HEK293T (cell line): ENCODE measurements around the gene PLAC8L1.
"Not testable (repeated sequence)": the region's sequence is repeated elsewhere in the genome, so short reads cannot be mapped to it uniquely, and the experiment has no call there.

Source experiments
- CTCF ChIA-PET: fragments of 350-600 bp; formaldehyde crosslinking; extraction: SDS; loops from one replicate; lab custom pipeline; 2021; ENCODE audit warnings: antibody characterized with exemption, inconsistent platforms; lab: Yijun Ruan, JAX
- POLR2A ChIA-PET: fragments of 350-600 bp; formaldehyde crosslinking; extraction: SDS; loops from one replicate; lab custom pipeline; 2020; ENCODE audit warnings: antibody characterized with exemption, inconsistent platforms; lab: Yijun Ruan, JAX
- DNase-seq: peaks from one replicate; pipeline ENCODE4 v3.0.0; 2012; ENCODE audit warnings: mixed read lengths; ENCODE audit errors: extremely low spot score
- ARNT ChIP-seq: fragments of 450-650 bp; IDR thresholded peaks from 2 replicates; pipeline ENCODE4 v1.6.1; 2017; ENCODE audit warnings: mild to moderate bottlenecking
- BHLHE40 ChIP-seq: fragments of 450-650 bp; IDR thresholded peaks from 2 replicates; pipeline ENCODE4 v1.6.1; 2016; ENCODE audit warnings: mild to moderate bottlenecking, moderate library complexity, borderline replicate concordance
- CTBP1 ChIP-seq: fragments of 450-650 bp; IDR thresholded peaks from 2 replicates; pipeline ENCODE4 v1.6.1; 2016; ENCODE audit warnings: borderline replicate concordance
- ELF4 ChIP-seq: fragments of 450-650 bp; IDR thresholded peaks from 2 replicates; pipeline ENCODE4 v1.6.1; 2017; ENCODE audit warnings: antibody characterized with exemption
- FOXA1 ChIP-seq: fragments of 450-650 bp; IDR thresholded peaks from 2 replicates; pipeline ENCODE4 v1.6.1; 2016; ENCODE audit warnings: mild to moderate bottlenecking
- FOXK2 ChIP-seq: fragments of 450-650 bp; IDR thresholded peaks from 2 replicates; pipeline ENCODE4 v1.6.1; 2016; ENCODE audit warnings: mild to moderate bottlenecking
- FOXM1 ChIP-seq: fragments of 450-650 bp; IDR thresholded peaks from 2 replicates; pipeline ENCODE4 v1.6.1; 2017; ENCODE audit warnings: mild to moderate bottlenecking, borderline replicate concordance
- HDGF ChIP-seq: fragments of 450-650 bp; IDR thresholded peaks from 2 replicates; pipeline ENCODE4 v1.6.1; 2017; ENCODE audit warnings: antibody characterized with exemption, borderline replicate concordance
- L3MBTL2 ChIP-seq: fragments of 450-650 bp; conservative IDR thresholded peaks from 2 replicates; pipeline ENCODE4 v1.6.1; 2016; ENCODE audit warnings: mild to moderate bottlenecking
- LEF1 ChIP-seq: fragments of 450-650 bp; IDR thresholded peaks from 2 replicates; pipeline ENCODE4 v1.6.1; 2017; ENCODE audit warnings: mild to moderate bottlenecking, borderline replicate concordance
- NFRKB ChIP-seq: fragments of 450-650 bp; IDR thresholded peaks from 2 replicates; pipeline ENCODE4 v1.6.1; 2016; ENCODE audit warnings: mild to moderate bottlenecking, moderate library complexity
- SP1 ChIP-seq: fragments of 450-650 bp; IDR thresholded peaks from 2 replicates; pipeline ENCODE4 v1.6.1; 2017
- SUZ12 ChIP-seq: fragments of 450-650 bp; IDR thresholded peaks from 2 replicates; pipeline ENCODE4 v1.6.1; 2016; ENCODE audit warnings: mild to moderate bottlenecking
- TARDBP ChIP-seq: fragments of 450-650 bp; IDR thresholded peaks from 2 replicates; pipeline ENCODE4 v1.6.1; 2016
- ZNF384 ChIP-seq: fragments of 450-650 bp; IDR thresholded peaks from 2 replicates; pipeline ENCODE4 v1.6.1; 2016
- TF ChIP-seq, protein P1 (sequence below): fragments of 450-650 bp; IDR thresholded peaks from 2 replicates; pipeline ENCODE4 v1.6.1; 2016

The PLAC8L1 gene

GRCh38 chr5:146118322-146118721, 12.9 kb upstream of the PLAC8L1 start:
- ChIA-PET CTCF (interaction anchor here (0.6 kb wide), 1 partner anchor 10 kb away, joined by 4 read pairs; no protein-coding TSS in a partner anchor), POLR2A (no interaction called here)
- DNase-seq, result no peak
- TF ChIP-seq SP1 (no peak), ELF4 (no peak), BHLHE40 (no peak), ZNF384 (no peak), L3MBTL2 (no peak), FOXA1 (no peak), LEF1 (no peak), ARNT (no peak), TARDBP (no peak), CTBP1 (no peak), FOXK2 (no peak), FOXM1 (no peak)

- CTCF ChIA-PET, result not testable (repeated sequence)
These were observed 11.8 kb upstream of the PLAC8L1 start for GRCh38 chr5:146117216-146117615.

DNA sequence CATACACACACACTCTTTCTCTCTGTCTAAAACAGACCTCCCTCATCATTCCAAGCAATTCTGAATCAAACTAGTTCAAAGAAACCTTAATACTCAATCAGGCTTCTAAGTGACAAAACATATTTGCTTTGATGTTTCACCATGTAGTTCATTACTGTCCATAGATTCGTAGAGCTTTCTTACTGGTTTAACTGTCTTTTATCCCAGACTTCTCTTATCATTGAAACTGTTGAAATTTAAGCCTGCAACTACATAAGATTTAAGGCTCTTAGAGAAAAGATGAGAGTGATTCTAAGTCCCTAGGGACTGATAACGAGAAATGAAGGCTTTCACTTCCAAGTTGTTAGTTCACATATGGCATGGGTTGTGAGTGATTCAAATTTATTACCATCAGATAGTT, 11.0 kb upstream of the PLAC8L1 start:
- POLR2A ChIA-PET, result no interaction called here
- CTCF ChIA-PET, result no interaction called here
- TF ChIP-seq ELF4 (no peak), SP1 (no peak), NFRKB (no peak), LEF1 (no peak), FOXM1 (no peak), CTBP1 (no peak), HDGF (no peak), L3MBTL2 (no peak), FOXA1 (no peak), TARDBP (no peak), BHLHE40 (no peak)
- TF ChIP-seq, protein P1, sequence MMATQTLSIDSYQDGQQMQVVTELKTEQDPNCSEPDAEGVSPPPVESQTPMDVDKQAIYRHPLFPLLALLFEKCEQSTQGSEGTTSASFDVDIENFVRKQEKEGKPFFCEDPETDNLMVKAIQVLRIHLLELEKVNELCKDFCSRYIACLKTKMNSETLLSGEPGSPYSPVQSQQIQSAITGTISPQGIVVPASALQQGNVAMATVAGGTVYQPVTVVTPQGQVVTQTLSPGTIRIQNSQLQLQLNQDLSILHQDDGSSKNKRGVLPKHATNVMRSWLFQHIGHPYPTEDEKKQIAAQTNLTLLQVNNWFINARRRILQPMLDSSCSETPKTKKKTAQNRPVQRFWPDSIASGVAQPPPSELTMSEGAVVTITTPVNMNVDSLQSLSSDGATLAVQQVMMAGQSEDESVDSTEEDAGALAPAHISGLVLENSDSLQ, result no peak
- no peak for DNase-seq

More at GRCh38 chr5:146117216-146117615, 11.8 kb upstream of the PLAC8L1 start:
- POLR2A ChIA-PET, DNase-seq: not testable (repeated sequence)

GRCh38 chr5:146112476-146112875, 7.1 kb upstream of the PLAC8L1 start:
- CTCF ChIA-PET, result no interaction called here
- POLR2A ChIA-PET, result no interaction called here

DNA sequence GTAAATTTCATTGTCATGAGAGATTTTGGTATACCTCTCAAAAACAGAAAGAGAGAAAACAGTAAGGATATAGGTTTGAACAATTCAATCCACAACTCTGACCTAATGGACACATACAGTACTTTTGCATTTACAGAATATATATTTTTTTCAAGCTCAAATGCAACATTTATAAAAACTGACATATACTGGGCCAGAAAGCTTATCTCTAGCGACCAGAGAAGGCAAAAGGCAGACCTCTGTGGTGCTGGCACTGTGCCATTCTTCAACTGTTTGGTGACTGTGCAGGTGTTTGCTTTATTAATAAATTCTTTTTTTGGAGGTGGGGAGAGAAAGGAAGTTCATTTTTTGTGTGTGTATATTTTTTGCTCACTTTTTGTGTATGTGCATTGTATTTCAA, 6.0 kb upstream of the PLAC8L1 start:
- POLR2A ChIA-PET, result interaction anchor here (0.6 kb wide), 1 partner anchor 71 kb away, joined by 4 read pairs; the partner anchor contains the start of gene LARS1
- CTCF ChIA-PET, result no interaction called here
- DNase-seq, result no peak
- TF ChIP-seq LEF1, result no peak
- TF ChIP-seq ELF4, result no peak
- TF ChIP-seq CTBP1, result no peak
- TF ChIP-seq SUZ12, result no peak
- no peak for TF ChIP-seq BHLHE40
- TF ChIP-seq TARDBP, result no peak
- TF ChIP-seq L3MBTL2, result no peak
- no peak for TF ChIP-seq FOXA1
- TF ChIP-seq, protein P1, result no peak
- no peak for TF ChIP-seq FOXM1
- TF ChIP-seq NFRKB, result no peak
- no peak for TF ChIP-seq HDGF
- TF ChIP-seq ARNT, result no peak
- no peak for TF ChIP-seq SP1
- no peak for TF ChIP-seq ZNF384
- TF ChIP-seq FOXK2, result no peak

More at GRCh38 chr5:146112476-146112875, 7.1 kb upstream of the PLAC8L1 start:
- TF ChIP-seq HDGF, result no peak
- no peak for TF ChIP-seq FOXK2
- TF ChIP-seq BHLHE40, result no peak
- TF ChIP-seq, protein P1, result no peak
- no peak for DNase-seq

DNA sequence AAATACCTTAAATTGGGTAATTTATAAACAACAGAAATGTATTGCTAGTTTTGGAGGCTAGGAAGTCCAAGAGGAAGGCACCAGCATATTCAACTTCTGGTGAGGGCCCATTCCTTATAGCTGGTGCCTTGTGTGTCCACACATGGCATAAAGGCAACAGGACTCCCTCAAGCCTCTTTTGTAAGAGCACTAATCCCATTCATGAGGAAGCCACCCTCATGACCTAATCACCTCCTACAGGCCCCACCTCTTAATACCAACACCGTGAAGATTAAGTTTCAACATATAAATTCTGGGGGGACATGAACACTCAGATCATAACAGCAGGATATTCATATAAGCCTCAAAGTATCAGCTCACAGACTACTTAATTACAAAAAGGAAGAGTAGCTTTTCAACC, 4.0 kb upstream of the PLAC8L1 start:
- CTCF ChIA-PET, result no interaction called here
- POLR2A ChIA-PET, result no interaction called here
- TF ChIP-seq BHLHE40, result no peak
- no peak for TF ChIP-seq ZNF384
- TF ChIP-seq CTBP1, result no peak
- TF ChIP-seq SP1, result no peak
- TF ChIP-seq ELF4, result no peak
- TF ChIP-seq SUZ12, result no peak
- no peak for TF ChIP-seq FOXK2
- TF ChIP-seq, protein P1, result no peak
- no peak for TF ChIP-seq FOXM1
- no peak for TF ChIP-seq ARNT
- no peak for TF ChIP-seq NFRKB
- no peak for DNase-seq

- POLR2A ChIA-PET, DNase-seq: not testable (repeated sequence)
- CTCF ChIA-PET, result interaction anchor here (0.6 kb wide), 1 partner anchor 9 kb away, joined by 4 read pairs; no protein-coding TSS in a partner anchor
These were observed 3.5 kb upstream of the PLAC8L1 start for GRCh38 chr5:146108870-146109269.
